ENCODE measurements around the gene DLEU7.

The DLEU7 gene

GRCh38 chr13:50801087-50801931 is 42.2 kb downstream of the DLEU7 start (continued):
- TF ChIP-seq ZBTB7A (tag by site-specific recombination; IDR thresholded peaks at IDR 0.05; ENCODE audit: low read depth) = no peak

GRCh38 chr13:50800091-50800739 is 43.3 kb downstream of the DLEU7 start:
- TF ChIP-seq ZBTB6 (tag by site-specific recombination; IDR thresholded peaks at IDR 0.05) (no peak), SP7 (tag by site-specific recombination; IDR thresholded peaks at IDR 0.05) (peak; percentile 77)
- Histone ChIP-seq H3K9me3 (ENCODE audit: control insufficient read depth, insufficient read depth, low read depth, low read length) (no peaks in the 10 kb centered on the region), H3K36me3 (ENCODE audit: control insufficient read depth in 2 of 2, insufficient read depth in 1 of 2, low read length in 2 of 2) (no peaks in the 10 kb centered on the region), H3K4me1 (ENCODE audit: control insufficient read depth, insufficient read depth, low read length) (no peaks in the 10 kb centered on the region), H3K27ac (ENCODE audit: extremely low read depth, low read depth, low read length) (no peak overlapping the region), H3K4me3 (ENCODE audit: low read depth, low read length) (no peak overlapping the region)
- ChIA-PET POLR2A (no interaction called here), CTCF (interaction anchor here (0.6 to 1.7 kb wide), 12 partner anchors 9 to 1139 kb away, joined by 3 to 11 read pairs (median 3); no protein-coding TSS in a partner anchor)

GRCh38 chr13:50798923-50799322 is 44.6 kb downstream of the DLEU7 start:
- ChIA-PET POLR2A (no interaction called here), CTCF (interaction anchor here (1.1 kb wide), 1 partner anchor 802 kb away, joined by 4 read pairs; the partner anchor contains the start of gene TRIM13)
- no peaks in the 10 kb centered on the region for H3K36me3 ChIP-seq (ENCODE audit: control insufficient read depth in 2 of 2, insufficient read depth in 1 of 2, low read length in 2 of 2)
- no peaks in the 10 kb centered on the region for H3K9me3 ChIP-seq (ENCODE audit: control insufficient read depth, insufficient read depth, low read depth, low read length)
- H3K27ac ChIP-seq (ENCODE audit: extremely low read depth, low read depth, low read length) = no peak overlapping the region
- no peaks in the 10 kb centered on the region for H3K4me1 ChIP-seq (ENCODE audit: control insufficient read depth, insufficient read depth, low read length)
- no peak overlapping the region for H3K4me3 ChIP-seq (ENCODE audit: low read depth, low read length)
- TF ChIP-seq TSHZ1 (tag by site-specific recombination; IDR thresholded peaks at IDR 0.05; ENCODE audit: borderline replicate concordance) (no peak), ZNF280D (tag by site-specific recombination; IDR thresholded peaks at IDR 0.05) (no peak), ZNF513 (tag by site-specific recombination; IDR thresholded peaks at IDR 0.05) (no peak), ZNF658 (tag by site-specific recombination; IDR thresholded peaks at IDR 0.05) (no peak), ZNF701 (tag by site-specific recombination; IDR thresholded peaks at IDR 0.05) (no peak), ZNF623 (tag by site-specific recombination; IDR thresholded peaks at IDR 0.05) (no peak), ZNF639 (tag by site-specific recombination; IDR thresholded peaks at IDR 0.05) (no peak), ZNF248 (tag by site-specific recombination; IDR thresholded peaks at IDR 0.05) (no peak), ZBTB20 (tag by site-specific recombination; IDR thresholded peaks at IDR 0.05) (no peak), HIC1 (tag by site-specific recombination; IDR thresholded peaks at IDR 0.05) (no peak), ZNF311 (tag by site-specific recombination; IDR thresholded peaks at IDR 0.05; ENCODE audit: borderline replicate concordance) (no peak), KLF9 (tag by site-specific recombination; IDR thresholded peaks at IDR 0.05; ENCODE audit: low read depth) (no peak), ZNF48 (tag by site-specific recombination; IDR thresholded peaks at IDR 0.05) (no peak)
